ENCODE measurements around the gene EFCAB5. TPM values are rescaled to one million over a fixed set of nuclear protein-coding genes. Genes with fewer than 3 reads are reported as not detected.

EFCAB5 gene
- total RNA-seq, 2 experiments from 2014 or later = 0.25 to 0.53 TPM

DNA sequence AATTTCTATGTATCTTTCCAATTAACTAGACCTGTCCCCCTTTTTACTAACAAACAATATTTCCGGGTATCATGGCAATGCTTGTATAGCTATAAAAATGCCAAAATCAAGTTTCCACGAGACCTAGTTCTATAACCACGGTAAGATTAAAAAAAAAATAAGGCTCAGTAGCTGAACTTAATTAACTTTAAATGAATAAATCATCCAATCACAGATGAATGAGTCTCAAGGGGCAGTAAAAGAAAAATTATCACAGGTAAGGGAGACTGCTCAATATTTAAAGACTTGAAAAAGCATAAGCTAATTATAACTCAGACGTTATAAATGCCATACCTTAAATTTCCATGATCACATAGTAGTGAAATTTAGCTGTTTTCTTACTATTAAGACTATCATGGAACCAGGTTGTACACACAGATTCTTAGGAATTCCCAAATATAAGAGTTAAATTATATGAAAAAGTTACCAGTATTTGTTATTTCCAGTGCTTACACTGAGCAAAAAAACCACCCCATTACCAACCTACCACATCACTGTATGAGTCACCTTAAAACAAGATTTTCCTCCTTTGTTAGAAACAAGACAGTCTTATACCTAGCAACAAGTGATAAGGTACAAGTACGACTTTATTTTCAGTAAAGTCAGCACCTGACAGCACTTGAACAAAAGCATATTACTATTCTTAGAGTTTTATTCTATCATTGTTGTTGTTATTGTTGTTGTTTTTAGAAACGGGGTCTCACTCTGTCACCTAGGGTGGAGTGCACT is 32.0 kb upstream of the EFCAB5 start:
- Histone ChIP-seq H3K36me3 (ENCODE audit: insufficient read depth, low read length) (no peaks in the 10 kb centered on the region), H3K27me3 (ENCODE audit: control insufficient read depth in 1 of 2, insufficient read depth in 2 of 2, low read length in 2 of 2) (no peaks in the 10 kb centered on the region), H3K4me3 (ENCODE audit: low read length) (no peak overlapping the region), H3K27ac (ENCODE audit: low read depth in 1 of 2, low read length in 2 of 2) (no peak overlapping the region), H3K9me3 (ENCODE audit: control insufficient read depth in 1 of 2, insufficient read depth in 1 of 2, low read length in 2 of 2) (peaks cover 0 to 6% of the 10 kb centered on the region in 2 experiments), H3K4me1 (ENCODE audit: insufficient read depth, low read length) (peaks cover 14% of the 10 kb centered on the region)
- H3K4me1 Mint-ChIP-seq (ENCODE audit: low read depth) = peaks cover 61% of the 10 kb centered on the region
- no peaks in the 10 kb centered on the region for H3K27me3 Mint-ChIP-seq
- CTCF ChIA-PET = interaction anchor here (0.5 to 1.5 kb wide), 4 partner anchors 16 to 102 kb away, joined by 3 to 9 read pairs (median 6); no protein-coding TSS in a partner anchor
- peaks cover 4% of the 10 kb centered on the region for H3K9me3 Mint-ChIP-seq
- peaks cover 19% of the 10 kb centered on the region for H3K36me3 Mint-ChIP-seq (ENCODE audit: low read depth)
- no peak overlapping the region for H3K27ac Mint-ChIP-seq
- intact Hi-C loops (cut with DNase I, micrococcal nuclease) = no loop called here
- POLR2A ChIA-PET = interaction anchor here (0.6 kb wide), 1 partner anchor 311 kb away, joined by 3 read pairs; no protein-coding TSS in a partner anchor
- ATAC-seq (ENCODE audit: poor library complexity) (peak; percentile 72), DNase-seq (no peak)
- no peak overlapping the region for H3K4me3 Mint-ChIP-seq
- TF ChIP-seq CTCF (IDR thresholded peaks at IDR 0.05) = no peak

DNA sequence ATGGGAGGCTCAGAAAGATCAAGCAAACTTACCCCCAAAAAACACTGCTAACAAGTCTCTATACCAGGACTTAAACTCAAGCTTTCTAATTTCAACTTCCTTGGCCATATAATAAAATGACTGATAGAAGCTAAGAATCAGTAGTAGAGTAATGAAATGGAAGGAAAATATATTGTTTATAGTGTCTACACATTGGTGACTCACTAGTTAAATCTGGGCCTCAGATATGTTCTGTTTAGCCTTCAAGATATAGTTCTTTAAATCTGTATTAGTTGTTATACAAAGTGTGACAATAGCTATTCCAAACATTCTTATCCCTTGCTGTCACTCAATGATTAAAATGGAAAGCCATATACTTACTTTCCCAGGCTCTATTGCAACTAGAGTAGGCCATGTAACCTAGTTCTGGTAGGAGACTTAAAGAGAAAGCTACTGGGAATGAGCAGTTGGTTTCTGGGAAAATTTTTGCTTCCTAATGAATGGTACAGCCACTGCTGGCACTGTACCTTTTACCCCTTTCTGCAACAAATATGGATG is 29.7 kb upstream of the EFCAB5 start:
- H3K27ac ChIP-seq (ENCODE audit: low read depth in 1 of 2, low read length in 2 of 2) = no peak overlapping the region
- H3K36me3 ChIP-seq (ENCODE audit: insufficient read depth, low read length) = no peaks in the 10 kb centered on the region
- H3K27ac Mint-ChIP-seq = no peak overlapping the region
- CTCF ChIA-PET = interaction anchor here (2.3 kb wide), 1 partner anchor 20 kb away, joined by 6 read pairs; no protein-coding TSS in a partner anchor
- no peaks in the 10 kb centered on the region for H3K27me3 ChIP-seq (ENCODE audit: control insufficient read depth in 1 of 2, insufficient read depth in 2 of 2, low read length in 2 of 2)
- H3K36me3 Mint-ChIP-seq (ENCODE audit: low read depth) = peaks cover 8% of the 10 kb centered on the region
- peaks cover 61% of the 10 kb centered on the region for H3K4me1 Mint-ChIP-seq (ENCODE audit: low read depth)
- POLR2A ChIA-PET = interaction anchor here (0.8 kb wide), 1 partner anchor 19 kb away, joined by 3 read pairs; no protein-coding TSS in a partner anchor
- no peaks in the 10 kb centered on the region for H3K27me3 Mint-ChIP-seq
- no peak overlapping the region for H3K4me3 Mint-ChIP-seq
- peaks cover 4% of the 10 kb centered on the region for H3K4me1 ChIP-seq (ENCODE audit: insufficient read depth, low read length)
- no peak for ATAC-seq (ENCODE audit: poor library complexity)
- peaks cover 4% of the 10 kb centered on the region for H3K9me3 Mint-ChIP-seq
- intact Hi-C loops (cut with DNase I, micrococcal nuclease) = no loop called here
- DNase-seq = no peak
- TF ChIP-seq CTCF (IDR thresholded peaks at IDR 0.05) = no peak
- no peak overlapping the region for H3K4me3 ChIP-seq (ENCODE audit: low read length)
- H3K9me3 ChIP-seq (ENCODE audit: control insufficient read depth in 1 of 2, insufficient read depth in 1 of 2, low read length in 2 of 2) = no peaks in the 10 kb centered on the region

DNA sequence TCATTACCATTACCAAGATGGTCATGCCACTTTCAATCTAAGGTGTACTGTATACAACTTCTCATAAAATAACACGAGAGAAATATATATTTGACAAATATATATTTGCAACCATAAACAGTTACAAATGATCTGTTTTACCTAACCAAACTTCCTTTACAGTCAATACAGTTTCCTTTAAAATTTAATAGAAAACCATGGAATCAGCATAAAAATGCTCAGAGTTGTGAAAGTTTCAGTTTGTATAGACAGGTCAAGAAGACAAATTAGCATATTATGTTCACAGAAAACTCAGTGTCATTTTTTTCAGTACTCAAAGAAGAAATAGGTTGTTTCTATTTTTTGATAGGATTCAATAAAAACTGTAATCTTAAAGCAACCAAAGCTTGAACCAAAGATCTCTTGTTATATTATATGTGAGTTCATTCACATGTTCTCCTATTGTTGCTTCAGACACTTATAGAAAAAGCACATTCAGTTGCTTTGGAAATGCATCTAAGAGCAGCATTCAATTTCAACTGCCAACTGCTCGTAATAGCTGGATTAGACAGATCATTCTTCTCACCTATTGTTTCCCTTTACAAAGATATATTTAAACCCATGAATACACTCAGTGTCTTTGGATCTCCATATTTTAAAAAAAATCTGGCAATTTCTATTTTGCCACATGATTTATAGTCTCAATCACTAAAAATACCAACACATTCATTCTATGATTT is 26.5 kb upstream of the EFCAB5 start:
- no peak for ATAC-seq (ENCODE audit: poor library complexity)

More for the DNA sequence above, 26.5 kb upstream of the EFCAB5 start:
- Mint-ChIP-seq H3K4me3 (no peak overlapping the region), H3K9me3 (no peaks in the 10 kb centered on the region), H3K4me1 (ENCODE audit: low read depth) (peaks cover 60% of the 10 kb centered on the region), H3K36me3 (ENCODE audit: low read depth) (no peaks in the 10 kb centered on the region), H3K27ac (no peak overlapping the region), H3K27me3 (no peaks in the 10 kb centered on the region)
- H3K4me1 ChIP-seq (ENCODE audit: insufficient read depth, low read length) = peaks cover 7% of the 10 kb centered on the region
- no peak overlapping the region for H3K27ac ChIP-seq (ENCODE audit: low read depth in 1 of 2, low read length in 2 of 2)
- POLR2A ChIA-PET = interaction anchor here (0.7 kb wide), 1 partner anchor 23 kb away, joined by 4 read pairs; no protein-coding TSS in a partner anchor
- DNase-seq = no peak
- H3K4me3 ChIP-seq (ENCODE audit: low read length) = no peak overlapping the region
- H3K36me3 ChIP-seq (ENCODE audit: insufficient read depth, low read length) = no peaks in the 10 kb centered on the region
- intact Hi-C loops (cut with DNase I, micrococcal nuclease) = loop anchor here in 1 of 2 experiments (2.0 kb wide), 1 partner anchor 32 kb away; no protein-coding TSS in a partner anchor
- CTCF ChIA-PET = interaction anchor here (2.8 kb wide), 1 partner anchor 16 kb away, joined by 8 read pairs; no protein-coding TSS in a partner anchor
- H3K9me3 ChIP-seq (ENCODE audit: control insufficient read depth in 1 of 2, insufficient read depth in 1 of 2, low read length in 2 of 2) = no peaks in the 10 kb centered on the region
- TF ChIP-seq CTCF (IDR thresholded peaks at IDR 0.05) = no peak
- no peaks in the 10 kb centered on the region for H3K27me3 ChIP-seq (ENCODE audit: control insufficient read depth in 1 of 2, insufficient read depth in 2 of 2, low read length in 2 of 2)
